PC-3 (cell line): ENCODE measurements around the gene GNB3. TPM values are rescaled to one million over a fixed set of nuclear protein-coding genes. Genes with fewer than 3 reads are reported as not detected.
A peak's percentile ranks its signal among the peaks of the same experiment; 100 is the strongest.

Experiments used
- ATAC-seq: fragments of 200-7000 bp; cut with Tn5 transposase; 2 replicates; pipeline ENCODE4 v1.9.1; 2020; ENCODE audit warnings: mild to moderate bottlenecking, moderate library complexity
- BruUV-seq: library from RNA; stranded (reverse); fragments of 400-500 nt; replicated peaks from 2 replicates; lab custom pipeline; 2021; lab: Mats Ljungman, UMichigan
- CTCF ChIA-PET: fragments of 300-600 bp; sonication (Branson Sonifier 250); formaldehyde crosslinking; loops from one replicate; lab custom pipeline; 2022; ENCODE audit warnings: antibody characterized with exemption; lab: Charles Lee
- POLR2A ChIA-PET: fragments of 300-600 bp; sonication (Branson Sonifier 250); formaldehyde crosslinking; loops from one replicate; lab custom pipeline; 2022; ENCODE audit warnings: antibody characterized with exemption; ENCODE audit not compliant: unreplicated experiment; lab: Charles Lee
- DNase-seq: peaks from one replicate; pipeline ENCODE4 v3.0.0-alpha.2; 2015
- H2AFZ ChIP-seq: fragments of 300-600 bp; sonication (generic); 2 replicates; pipeline ENCODE4 v1.6.0; 2016; ENCODE audit warnings: antibody characterized with exemption, low read length
- H3F3A ChIP-seq: fragments of 300-600 bp; sonication (generic); one replicate; pipeline ENCODE4 v1.6.0; 2017; ENCODE audit warnings: antibody characterized with exemption, low read length, control low read depth, mild to moderate bottlenecking; ENCODE audit not compliant: unreplicated experiment
- H3K27ac ChIP-seq: fragments of 300-600 bp; sonication (generic); 2 replicates; pipeline ENCODE4 v1.5.1; 2016; ENCODE audit warnings: mild to moderate bottlenecking, low read length
- H3K27me3 ChIP-seq: fragments of 300-600 bp; sonication (generic); 2 replicates; pipeline ENCODE4 v1.6.1; 2016; ENCODE audit warnings: low read length, mixed read lengths
- H3K36me3 ChIP-seq: fragments of 300-600 bp; sonication (generic); 2 replicates; pipeline ENCODE4 v1.6.1; 2016; ENCODE audit warnings: low read depth, mixed run types, low read length, mixed read lengths
- H3K4me1 ChIP-seq: fragments of 300-600 bp; sonication (generic); 2 replicates; pipeline ENCODE4 v1.5.1; 2016; ENCODE audit warnings: low read length; ENCODE audit not compliant: insufficient read depth
- H3K4me2 ChIP-seq: fragments of 300-600 bp; sonication (generic); 2 replicates; pipeline ENCODE4 v1.6.0; 2016; ENCODE audit warnings: low read length
- H3K4me3 ChIP-seq: fragments of 300-600 bp; sonication (generic); 2 replicates; pipeline ENCODE4 v1.5.1; 2016; ENCODE audit warnings: mild to moderate bottlenecking, low read length, mixed read lengths
- H3K79me2 ChIP-seq: fragments of 300-600 bp; sonication (generic); 2 replicates; pipeline ENCODE4 v1.6.1; 2017; ENCODE audit warnings: low read length, mixed read lengths
- H3K9ac ChIP-seq: fragments of 300-600 bp; sonication (generic); 2 replicates; pipeline ENCODE4 v1.6.0; 2016; ENCODE audit warnings: mild to moderate bottlenecking, low read length
- H3K9me2 ChIP-seq: fragments of 300-600 bp; sonication (generic); replicated peaks from 2 replicates; pipeline ENCODE4 v1.6.1; 2016; ENCODE audit warnings: mixed run types, low read length, mixed read lengths
- H3K9me3 ChIP-seq: fragments of 300-600 bp; sonication (generic); 2 replicates; pipeline ENCODE4 v1.6.1; 2016; ENCODE audit warnings: low read length, mixed read lengths
- H4K20me1 ChIP-seq: fragments of 300-600 bp; sonication (generic); 2 replicates; pipeline ENCODE4 v1.6.1; 2016; ENCODE audit warnings: low read length, mixed read lengths
- EZH2 ChIP-seq: fragments of 300-600 bp; sonication (generic); IDR thresholded peaks from one replicate; pipeline ENCODE4 v1.6.1; 2017; ENCODE audit warnings: antibody characterized with exemption, mild to moderate bottlenecking, low read length; ENCODE audit not compliant: unreplicated experiment
- EZH2phosphoT487 ChIP-seq: fragments of 300-600 bp; sonication (generic); IDR thresholded peaks from 2 replicates; pipeline ENCODE4 v1.6.1; 2018; ENCODE audit warnings: mild to moderate bottlenecking, antibody characterized with exemption, low read length, borderline replicate concordance
- intact Hi-C: fragments of 100-400 bp; cut with micrococcal nuclease; formaldehyde crosslinking; loops from 2 replicates; pipeline ENCODE4 v1.9.0; 2023
- total RNA-seq: library from RNA; depleted of rRNA; stranded (reverse); fragments of >200 nt; gene quantifications from 2 replicates; pipeline ENCODE4 v1.2.3, GENCODE V29; 2014
- TF ChIP-seq, protein P1 (sequence below): fragments of 300-600 bp; sonication (generic); conservative IDR thresholded peaks from 2 replicates; pipeline ENCODE4 v1.5.1; 2017; ENCODE audit warnings: antibody characterized with exemption, low read depth, mild to moderate bottlenecking, low read length

The GNB3 gene
- total RNA-seq, 1 experiment from 2014 or later = not detected

DNA sequence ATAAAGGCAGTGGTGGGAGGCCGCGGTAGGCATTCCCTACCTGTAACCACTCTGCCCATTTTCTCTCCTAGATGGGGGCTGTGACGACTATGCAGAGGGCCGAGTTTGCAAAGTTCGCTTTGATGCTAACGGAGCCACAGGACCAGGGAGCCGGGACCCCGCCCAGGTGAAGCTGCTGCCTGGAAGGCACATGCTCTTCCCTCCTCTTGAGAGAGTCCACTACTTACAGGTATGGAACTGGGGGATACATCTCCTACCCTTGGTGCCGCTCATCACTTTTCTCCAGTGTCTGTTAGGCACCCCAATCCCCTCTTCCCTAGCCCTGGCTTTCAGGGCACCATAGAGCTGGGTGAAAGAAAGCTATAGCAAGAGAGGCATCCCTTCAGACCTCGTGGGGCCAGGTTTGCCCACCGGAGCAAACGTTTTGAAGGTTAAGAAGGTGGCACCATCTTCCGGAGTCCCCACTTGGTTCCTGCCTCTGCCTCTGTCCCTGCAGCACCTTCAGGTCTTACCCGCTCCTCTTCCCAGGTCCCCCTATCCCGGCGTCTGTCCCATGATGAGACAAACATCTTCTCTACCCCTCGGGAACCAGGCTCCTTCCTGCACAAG is 14.5 kb upstream of the GNB3 start:
- H3K27me3 ChIP-seq = no peaks in the 10 kb centered on the region
- H2AFZ ChIP-seq = no peak overlapping the region
- H3K4me1 ChIP-seq = peaks cover 5% of the 10 kb centered on the region; the same call in 1 of the 2 replicates
- no peaks in the 10 kb centered on the region for H4K20me1 ChIP-seq
- H3F3A ChIP-seq = no peaks in the 10 kb centered on the region
- TF ChIP-seq, protein P1, sequence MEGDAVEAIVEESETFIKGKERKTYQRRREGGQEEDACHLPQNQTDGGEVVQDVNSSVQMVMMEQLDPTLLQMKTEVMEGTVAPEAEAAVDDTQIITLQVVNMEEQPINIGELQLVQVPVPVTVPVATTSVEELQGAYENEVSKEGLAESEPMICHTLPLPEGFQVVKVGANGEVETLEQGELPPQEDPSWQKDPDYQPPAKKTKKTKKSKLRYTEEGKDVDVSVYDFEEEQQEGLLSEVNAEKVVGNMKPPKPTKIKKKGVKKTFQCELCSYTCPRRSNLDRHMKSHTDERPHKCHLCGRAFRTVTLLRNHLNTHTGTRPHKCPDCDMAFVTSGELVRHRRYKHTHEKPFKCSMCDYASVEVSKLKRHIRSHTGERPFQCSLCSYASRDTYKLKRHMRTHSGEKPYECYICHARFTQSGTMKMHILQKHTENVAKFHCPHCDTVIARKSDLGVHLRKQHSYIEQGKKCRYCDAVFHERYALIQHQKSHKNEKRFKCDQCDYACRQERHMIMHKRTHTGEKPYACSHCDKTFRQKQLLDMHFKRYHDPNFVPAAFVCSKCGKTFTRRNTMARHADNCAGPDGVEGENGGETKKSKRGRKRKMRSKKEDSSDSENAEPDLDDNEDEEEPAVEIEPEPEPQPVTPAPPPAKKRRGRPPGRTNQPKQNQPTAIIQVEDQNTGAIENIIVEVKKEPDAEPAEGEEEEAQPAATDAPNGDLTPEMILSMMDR = no peak
- TF ChIP-seq EZH2phosphoT487 (no peak), EZH2 (no peak)
- no peak overlapping the region for H3K4me3 ChIP-seq
- H3K27ac ChIP-seq = no peak overlapping the region
- intact Hi-C loops = no loop called here
- no peaks in the 10 kb centered on the region for H3K9me3 ChIP-seq
- no peaks in the 10 kb centered on the region for H3K9me2 ChIP-seq
- no peaks in the 10 kb centered on the region for H3K36me3 ChIP-seq
- H3K9ac ChIP-seq = no peak overlapping the region
- no peak for DNase-seq
- H3K4me2 ChIP-seq = no peak overlapping the region
- no peaks in the 10 kb centered on the region for H3K79me2 ChIP-seq
- CTCF ChIA-PET = no interaction called here
- ATAC-seq = no peak
- POLR2A ChIA-PET = no interaction called here
- no TSS peak for BruUV-seq

DNA sequence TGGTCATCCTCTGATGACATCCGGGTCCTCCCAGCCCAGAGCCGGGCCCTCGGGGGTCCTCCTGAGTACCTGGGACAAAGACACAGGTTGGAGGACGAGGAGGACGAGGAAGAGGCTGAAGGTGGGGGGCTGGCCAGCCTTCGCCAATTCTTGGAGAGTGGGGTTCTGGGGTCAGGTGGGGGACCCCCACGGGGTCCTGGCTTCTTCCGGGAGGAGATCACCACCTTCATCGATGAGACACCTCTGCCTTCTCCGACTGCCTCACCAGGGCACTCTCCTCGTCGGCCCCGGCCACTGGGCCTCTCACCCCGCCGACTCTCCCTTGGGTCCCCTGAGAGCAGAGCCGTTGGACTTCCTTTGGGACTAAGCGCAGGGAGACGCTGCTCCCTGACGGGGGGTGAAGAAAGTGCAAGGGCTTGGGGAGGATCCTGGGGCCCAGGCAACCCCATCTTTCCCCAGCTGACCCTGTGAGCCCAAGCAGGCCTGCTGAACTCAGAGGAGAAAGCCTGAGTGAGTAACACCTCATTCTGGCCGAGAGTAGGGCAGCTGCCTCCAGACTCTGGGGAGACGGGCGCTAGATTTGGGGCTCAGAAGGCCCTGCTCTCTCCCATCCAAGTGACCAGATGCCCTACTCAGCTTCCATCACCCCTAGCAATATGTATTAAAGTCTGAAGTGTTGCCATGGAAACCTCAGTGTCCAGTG is 13.8 kb upstream of the GNB3 start:
- Histone ChIP-seq H3K9me3 (no peaks in the 10 kb centered on the region), H3K9ac (no peak overlapping the region), H3K9me2 (no peaks in the 10 kb centered on the region), H3K36me3 (no peaks in the 10 kb centered on the region), H3K27me3 (no peaks in the 10 kb centered on the region), H3K4me2 (peak overlapping the region; percentile 55; the same call in 1 of the 2 replicates), H3K4me1 (peaks cover 5% of the 10 kb centered on the region; the same call in 1 of the 2 replicates), H3K27ac (no peak overlapping the region), H2AFZ (peak overlapping the region; percentile 52; the same call in 1 of the 2 replicates), H3F3A (no peaks in the 10 kb centered on the region), H3K4me3 (no peak overlapping the region), H4K20me1 (no peaks in the 10 kb centered on the region), H3K79me2 (no peaks in the 10 kb centered on the region)
- CTCF ChIA-PET = no interaction called here
- DNase-seq (no peak), ATAC-seq (no peak)
- intact Hi-C loops = no loop called here
- POLR2A ChIA-PET = no interaction called here
- BruUV-seq = no TSS peak
- no peak for TF ChIP-seq EZH2
- TF ChIP-seq, protein P1 = no peak
- TF ChIP-seq EZH2phosphoT487 = no peak
